ENCODE results near the gene FADD.

Gene FADD

GRCh38 chr11:70240337-70240736, 37.2 kb downstream of the FADD start:
- DNase-seq = no peak

DNA sequence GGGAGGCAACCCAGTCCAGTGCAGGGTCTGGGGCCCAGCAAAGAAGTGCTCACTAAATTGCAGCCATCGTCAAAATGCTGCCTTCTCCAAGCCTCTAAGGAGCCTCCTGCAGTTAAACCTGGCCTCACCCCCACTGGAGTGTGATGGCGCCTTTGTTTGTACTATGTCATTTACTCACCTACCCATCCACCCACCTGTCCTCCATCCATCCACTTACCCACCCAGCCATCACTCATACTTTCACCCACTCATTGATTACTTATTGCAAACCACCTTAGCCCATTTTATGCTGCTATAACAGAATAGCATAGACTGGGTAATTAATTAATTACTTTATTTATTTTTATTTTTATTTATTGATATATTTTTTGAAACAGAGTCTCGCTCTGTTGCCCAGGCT, 38.6 kb downstream of the FADD start:
- DNase-seq = no peak

DNA sequence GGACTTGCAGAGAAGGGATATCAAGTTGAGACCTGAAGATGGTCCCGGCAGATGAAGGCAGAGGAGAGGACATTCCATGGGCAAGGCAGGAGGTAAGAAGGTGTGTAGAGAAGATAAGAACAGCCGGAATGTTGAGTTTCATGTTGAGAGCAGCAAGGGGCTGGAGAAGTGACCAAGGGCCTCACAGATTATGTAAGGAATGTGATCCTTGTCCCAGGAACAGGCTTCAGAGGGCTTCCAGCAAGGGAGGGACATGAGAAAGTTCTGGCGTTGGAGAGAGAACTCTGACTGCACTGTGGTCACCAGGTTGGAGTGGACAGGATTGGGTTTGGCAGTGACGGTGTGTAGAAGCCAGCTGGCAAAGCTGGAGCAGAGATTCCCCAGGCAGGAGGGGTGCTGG, 39.8 kb downstream of the FADD start:
- no peak for DNase-seq

DNA sequence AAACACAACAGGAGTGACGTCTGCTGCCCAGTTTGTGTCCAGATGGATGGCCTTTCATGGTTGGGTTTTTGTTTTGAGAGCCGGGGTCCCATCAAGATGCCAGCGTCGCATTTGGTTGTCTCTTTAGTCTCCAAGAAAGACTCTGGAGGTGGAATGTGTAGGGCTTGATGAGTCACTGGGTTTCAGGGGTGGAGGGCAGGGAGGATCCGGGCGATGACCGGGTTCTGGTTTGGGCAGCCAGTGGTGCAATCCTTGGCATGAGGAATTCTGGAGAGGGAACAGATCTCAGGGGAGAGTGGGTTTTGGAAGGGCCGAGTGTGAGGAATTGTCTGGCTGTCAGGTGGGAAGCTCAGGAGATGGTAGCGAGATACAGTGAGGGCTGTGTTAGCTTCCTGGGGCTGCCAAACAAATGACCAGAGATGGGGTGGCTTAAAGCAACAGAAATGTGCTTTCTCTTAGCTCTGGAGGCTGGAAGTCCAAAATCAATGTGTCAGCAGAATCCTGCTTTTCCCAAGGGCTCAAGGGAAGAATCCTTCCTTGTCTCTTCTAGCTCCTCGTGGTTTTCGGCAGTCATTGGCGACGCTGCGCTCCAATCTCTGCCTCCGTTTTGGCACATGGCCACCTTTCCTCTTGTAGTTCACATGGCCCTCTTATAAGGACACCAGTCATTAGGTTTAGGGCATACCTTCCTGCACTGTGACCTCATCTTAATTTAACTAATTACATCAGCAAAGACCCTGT, 41.0 kb downstream of the FADD start:
- no peak for DNase-seq

DNA sequence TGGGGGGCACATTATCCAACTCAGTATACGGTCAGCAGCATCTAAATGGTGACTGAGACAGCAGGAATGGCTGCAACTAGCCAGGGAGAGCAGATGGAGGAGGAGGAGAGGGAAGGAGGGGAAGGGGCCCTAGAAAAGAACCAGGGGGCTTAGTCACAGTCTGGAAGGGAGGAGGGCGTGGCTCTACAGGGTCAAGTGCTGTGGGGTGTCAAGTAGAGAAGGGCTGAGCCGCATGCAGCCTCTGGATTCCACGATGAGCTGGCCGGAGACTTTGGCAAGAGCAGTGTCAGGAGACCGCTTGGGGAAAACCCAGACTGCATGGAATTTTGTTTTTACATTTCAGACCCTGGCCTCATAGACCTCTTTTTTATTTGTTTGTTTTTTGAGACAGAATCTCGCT, 41.6 kb downstream of the FADD start:
- no peak for DNase-seq

DNA sequence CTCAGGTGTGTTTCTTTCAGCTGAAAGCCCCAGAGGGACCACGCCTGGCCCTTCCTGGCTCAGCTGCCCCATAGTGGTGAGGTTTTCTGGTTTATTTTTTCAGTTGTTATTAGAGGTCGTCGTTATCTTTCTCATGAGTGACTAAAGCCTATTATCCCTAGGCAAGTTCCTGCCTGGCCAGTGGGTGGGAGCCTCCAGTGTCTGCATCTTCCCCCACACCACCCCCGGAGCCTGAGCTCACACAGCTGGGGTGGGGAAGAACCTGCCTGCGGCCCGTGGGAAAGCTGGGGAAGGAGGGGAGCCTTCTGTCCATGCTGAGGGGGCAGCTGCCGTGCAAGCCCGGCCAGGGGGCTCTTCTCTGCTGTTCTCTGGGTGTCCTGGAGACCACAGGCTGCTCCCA, 43.1 kb downstream of the FADD start:
- no peak for DNase-seq

- no peak for DNase-seq
Measured at GRCh38 chr11:70247042-70247709, 44.1 kb downstream of the FADD start.

DNA sequence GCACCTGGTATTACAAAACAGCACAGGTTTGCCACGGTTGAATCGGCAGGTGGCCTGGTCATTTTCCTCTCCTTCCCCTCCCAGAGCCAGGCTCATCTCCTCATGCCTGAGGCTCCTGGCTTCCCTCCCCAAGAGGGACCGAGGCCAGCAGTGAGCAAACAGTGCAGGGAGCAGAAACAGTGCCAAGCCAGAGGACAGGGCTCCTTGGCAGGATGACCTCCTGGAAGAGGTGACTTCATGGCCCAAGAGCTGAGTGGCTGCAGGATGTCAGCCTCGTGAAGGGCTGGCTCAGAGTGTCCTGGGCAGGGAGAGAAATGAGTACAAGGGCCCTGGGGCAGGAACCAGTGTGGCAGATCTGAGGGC, 44.6 kb downstream of the FADD start:
- DNase-seq = no peak

DNA sequence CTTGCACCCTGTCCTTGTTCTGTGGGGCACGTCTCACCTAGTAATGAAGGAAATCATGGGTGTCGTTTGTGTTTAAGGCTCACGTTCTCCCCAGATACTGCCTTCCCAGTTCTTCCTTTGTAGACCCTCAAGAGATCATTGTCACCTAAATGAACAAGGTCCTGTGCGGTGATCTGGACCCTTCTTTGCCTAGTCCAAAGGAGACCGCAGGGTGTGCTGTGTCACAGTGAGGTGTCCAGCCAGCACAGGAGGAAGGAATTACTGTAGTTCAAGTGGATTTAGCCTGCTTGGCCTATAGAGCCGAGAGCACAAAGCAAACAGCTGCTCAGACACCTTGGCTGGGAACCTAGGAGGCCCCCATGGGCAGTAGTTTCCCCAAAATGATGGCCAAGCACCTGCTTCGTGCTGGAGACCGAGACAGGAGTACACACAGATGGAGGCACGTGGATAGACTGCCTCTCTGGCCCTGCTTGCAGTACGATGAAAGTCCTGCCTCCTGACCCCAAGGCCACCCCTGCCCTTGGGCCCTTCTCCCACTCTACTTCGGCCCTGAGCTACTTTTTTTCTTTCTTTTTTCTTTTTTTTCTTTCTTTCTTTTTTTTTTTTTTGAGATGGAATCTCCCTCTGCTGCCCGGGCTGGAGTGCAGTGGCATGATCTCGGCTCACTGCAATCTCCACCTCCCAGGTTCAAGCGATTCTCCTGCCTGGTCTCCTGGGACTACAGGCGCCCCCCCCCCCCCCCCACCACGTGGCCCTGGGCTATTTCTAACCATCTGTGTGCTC, 48.0 kb downstream of the FADD start:
- DNase-seq = no peak

- no peak for DNase-seq
Measured at GRCh38 chr11:70251659-70252321, 48.7 kb downstream of the FADD start.

DNA sequence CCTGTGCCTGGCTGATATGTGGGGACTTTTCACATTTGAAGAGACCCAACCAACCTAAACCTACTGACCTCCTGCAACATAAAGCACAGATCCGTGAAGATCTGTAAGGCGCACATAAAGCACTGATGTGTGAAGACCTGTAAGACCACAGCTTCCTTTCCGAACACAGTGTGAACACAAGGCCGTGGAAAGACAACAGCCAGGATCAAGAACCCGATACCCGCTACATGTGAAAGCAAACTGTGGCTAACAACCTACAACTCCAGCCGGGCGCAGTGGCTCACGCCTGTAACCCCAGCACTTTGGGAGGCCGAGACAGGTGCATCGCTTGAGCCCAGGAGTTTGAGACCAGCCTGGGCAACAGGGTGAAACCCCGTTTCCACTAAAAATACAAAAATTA, 49.7 kb downstream of the FADD start:
- no peak for DNase-seq

- no peak for DNase-seq
Measured at GRCh38 chr11:70255477-70256116, 52.5 kb downstream of the FADD start.
